Tibial nerve (tissue), 4 donors: ENCODE data around the gene BRIP1.

Experiments used
- EP300 ChIP-seq, 2 donors: sonication (generic); formaldehyde crosslinking; IDR thresholded peaks; one replicate each; pipeline ENCODE4 v1.6.1; 2017; ENCODE audit warnings: antibody characterized with exemption in 2 of 2, mild to moderate bottlenecking in 1 of 2
- POLR2A ChIP-seq, 2 donors: fragments of 450-650 bp; IDR thresholded peaks; one replicate each; pipeline ENCODE4 v1.6.1; 2017; ENCODE audit warnings: antibody characterized with exemption in 2 of 2, mild to moderate bottlenecking in 2 of 2, moderate library complexity in 2 of 2
- TF ChIP-seq, protein P1 (sequence below), 5 experiments: fragments of 200-600 bp in 3 of 5; fragments of 450-650 bp in 2 of 5; sonication (generic) in 3 of 5; IDR thresholded peaks; one replicate each; pipeline ENCODE4 v1.5.1; 2016 to 2019; ENCODE audit warnings: antibody characterized with exemption in 5 of 5, mild to moderate bottlenecking in 3 of 5, moderate library complexity in 2 of 5

DNA sequence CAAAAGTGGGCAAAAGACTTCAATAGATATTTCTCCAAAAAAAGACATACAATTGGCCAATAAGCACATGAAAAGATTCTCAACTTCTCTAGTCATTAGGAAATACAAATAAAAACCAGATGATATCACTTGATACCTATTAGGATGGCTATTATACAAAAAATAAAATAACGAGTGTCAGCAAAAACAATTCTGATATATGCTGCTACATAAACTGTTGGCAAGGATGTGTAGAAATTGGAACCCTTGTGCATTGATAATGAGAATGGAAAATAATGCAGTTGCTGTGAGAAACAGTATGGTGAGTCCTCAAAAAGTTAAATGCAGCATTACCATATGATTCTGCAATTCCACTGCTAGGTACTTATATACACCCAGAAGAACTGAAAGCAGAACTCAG, 80.6 kb downstream of the BRIP1 start:
- TF ChIP-seq, protein P1, sequence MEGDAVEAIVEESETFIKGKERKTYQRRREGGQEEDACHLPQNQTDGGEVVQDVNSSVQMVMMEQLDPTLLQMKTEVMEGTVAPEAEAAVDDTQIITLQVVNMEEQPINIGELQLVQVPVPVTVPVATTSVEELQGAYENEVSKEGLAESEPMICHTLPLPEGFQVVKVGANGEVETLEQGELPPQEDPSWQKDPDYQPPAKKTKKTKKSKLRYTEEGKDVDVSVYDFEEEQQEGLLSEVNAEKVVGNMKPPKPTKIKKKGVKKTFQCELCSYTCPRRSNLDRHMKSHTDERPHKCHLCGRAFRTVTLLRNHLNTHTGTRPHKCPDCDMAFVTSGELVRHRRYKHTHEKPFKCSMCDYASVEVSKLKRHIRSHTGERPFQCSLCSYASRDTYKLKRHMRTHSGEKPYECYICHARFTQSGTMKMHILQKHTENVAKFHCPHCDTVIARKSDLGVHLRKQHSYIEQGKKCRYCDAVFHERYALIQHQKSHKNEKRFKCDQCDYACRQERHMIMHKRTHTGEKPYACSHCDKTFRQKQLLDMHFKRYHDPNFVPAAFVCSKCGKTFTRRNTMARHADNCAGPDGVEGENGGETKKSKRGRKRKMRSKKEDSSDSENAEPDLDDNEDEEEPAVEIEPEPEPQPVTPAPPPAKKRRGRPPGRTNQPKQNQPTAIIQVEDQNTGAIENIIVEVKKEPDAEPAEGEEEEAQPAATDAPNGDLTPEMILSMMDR (IDR thresholded peaks at IDR 0.05): no peak
- TF ChIP-seq EP300 (IDR thresholded peaks at IDR 0.05) (no peak), POLR2A (IDR thresholded peaks at IDR 0.05) (no peak)
